Germinal center (tissue), 1 donor: ENCODE measurements around the gene TUFM.
"Not testable (repeated sequence)": the region's sequence is repeated elsewhere in the genome, so short reads cannot be mapped to it uniquely, and the experiment has no call there.

Source experiments
- DNase-seq: peaks from one replicate; pipeline ENCODE4 v3.0.0; 2012; ENCODE audit warnings: mixed read lengths, low spot score

Gene TUFM

DNA sequence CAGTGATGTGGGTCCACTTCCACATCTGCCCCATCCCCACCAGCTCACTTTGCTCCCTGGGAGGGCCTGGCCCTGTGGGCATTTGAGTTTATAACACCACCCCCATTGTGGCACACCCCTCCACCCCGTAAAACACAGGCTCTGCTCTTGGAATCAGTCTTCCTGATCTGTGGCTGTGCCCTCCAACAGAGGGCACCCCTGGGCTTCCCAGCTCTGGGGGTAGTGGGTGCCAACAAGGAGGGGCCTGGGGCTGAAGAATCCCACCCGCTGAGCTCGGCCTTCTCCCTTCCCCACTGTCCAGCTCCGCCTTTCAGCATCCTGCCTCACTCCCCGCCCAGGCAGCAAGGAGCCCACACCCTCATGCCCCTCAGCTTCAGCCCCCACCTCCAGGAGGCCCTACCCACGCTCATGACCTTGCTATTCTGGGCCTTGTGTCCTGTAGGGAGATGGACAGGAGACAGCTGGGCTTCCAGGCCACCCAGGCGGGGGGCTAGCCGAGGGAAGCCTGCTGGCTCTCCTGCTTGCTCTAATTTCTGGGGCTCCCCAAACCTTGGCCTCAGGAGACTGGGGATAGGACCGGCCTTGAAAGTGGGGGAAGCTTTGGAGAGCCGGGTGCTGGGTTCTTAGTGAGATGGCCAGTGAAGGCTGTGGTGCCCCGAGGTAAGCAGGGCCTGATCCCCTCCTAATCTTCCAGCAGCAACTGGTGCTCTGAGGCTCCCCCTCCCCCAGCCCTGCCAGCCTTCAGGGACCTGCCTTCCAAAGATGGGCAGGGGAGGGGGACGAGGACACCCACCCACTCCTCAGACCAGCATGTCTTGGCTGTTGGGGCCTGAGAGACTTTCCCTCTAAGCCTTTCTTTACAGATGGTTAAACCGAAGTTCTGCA, 29.2 kb upstream of the TUFM start:
- DNase-seq = no peak

DNA sequence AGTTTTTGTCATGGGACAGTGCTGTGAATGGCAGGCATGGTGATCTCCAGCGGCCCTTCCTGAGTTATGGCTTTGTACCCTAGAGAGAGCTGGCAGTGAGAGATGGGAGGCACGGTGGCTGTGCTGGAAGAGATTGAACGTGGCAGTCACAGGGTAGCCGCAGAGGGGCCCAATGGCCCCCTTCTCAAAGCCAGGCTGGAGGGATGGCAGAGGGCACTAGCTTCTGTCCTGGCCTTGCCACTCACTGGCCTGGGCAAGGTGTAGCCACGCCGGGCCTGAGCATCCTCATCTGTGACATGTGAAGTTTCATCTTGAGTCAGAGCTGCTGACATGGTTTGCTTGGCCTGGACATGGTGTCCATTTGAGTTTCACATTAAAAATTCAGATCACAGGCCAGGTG, 28.3 kb upstream of the TUFM start:
- no peak for DNase-seq

DNA sequence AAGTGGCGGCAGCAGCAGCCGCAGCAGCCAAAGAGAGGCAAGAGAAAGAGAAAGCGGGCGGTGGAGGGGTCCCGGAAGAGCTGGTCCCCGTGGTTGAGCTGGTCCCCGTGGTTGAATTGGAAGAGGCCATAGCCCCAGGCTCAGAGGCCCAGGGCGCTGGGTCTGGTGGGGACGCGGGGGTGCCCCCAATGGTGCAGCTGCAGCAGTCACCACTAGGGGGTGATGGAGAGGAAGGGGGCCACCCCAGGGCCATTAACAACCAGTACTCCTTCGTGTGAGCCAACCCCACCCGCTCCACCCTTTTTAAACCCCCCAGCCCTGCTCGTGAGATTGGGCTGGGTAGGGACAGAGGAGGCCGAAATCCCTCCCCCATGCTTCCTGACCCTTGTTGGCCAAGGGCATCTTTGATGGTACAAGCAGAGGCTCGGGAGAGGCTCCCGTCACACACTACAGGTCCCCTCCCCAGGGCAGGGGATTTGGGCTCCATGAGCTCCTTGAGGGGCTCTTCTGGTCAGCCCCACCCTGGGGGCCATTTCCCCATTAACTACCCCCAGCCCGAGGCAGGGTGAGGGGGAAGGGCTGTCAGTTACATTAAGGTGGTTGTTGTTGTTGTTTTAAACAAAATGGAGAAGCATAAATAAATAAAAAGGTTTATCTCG, 27.5 kb upstream of the TUFM start:
- peak; percentile 82 for DNase-seq

DNA sequence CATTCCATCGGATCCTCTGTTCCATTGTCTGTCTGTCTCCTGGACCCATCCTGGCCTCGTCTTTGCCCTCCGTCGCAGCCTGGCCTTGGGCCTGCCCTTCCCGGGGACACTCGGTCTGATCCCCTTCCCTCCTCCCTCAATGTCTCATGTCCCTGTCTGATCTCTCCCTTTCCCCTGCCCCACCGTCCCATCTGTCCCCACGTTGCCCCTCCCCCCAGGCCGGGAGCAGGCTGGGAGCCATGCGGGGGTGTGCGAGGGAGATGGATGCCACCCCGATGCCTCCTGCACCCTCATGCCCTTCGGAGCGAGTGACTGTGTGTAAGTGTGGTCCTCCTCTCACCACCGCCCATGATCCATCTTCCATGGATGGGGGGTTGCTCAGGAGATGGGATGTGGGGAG, 26.8 kb upstream of the TUFM start:
- no peak for DNase-seq

DNA sequence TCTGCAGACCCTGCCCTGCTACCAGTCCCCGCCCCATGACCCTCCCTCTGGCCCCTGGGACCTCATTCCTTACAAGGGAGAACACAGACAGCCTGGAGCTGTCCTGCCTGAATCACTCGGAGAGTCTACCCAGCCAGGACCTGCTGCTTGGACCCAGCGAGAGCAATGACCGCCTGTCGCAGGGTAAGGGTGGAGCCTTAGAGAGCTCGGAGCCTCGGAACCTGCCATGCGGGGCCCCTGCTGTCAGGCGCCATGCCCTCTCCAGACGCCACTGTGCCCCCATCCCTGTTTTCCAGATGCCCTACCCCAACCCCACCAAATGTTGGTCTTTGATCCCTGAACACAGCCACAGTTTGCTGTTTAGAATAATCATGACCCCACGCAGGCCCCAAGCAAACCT, 23.1 kb upstream of the TUFM start:
- no peak for DNase-seq

DNA sequence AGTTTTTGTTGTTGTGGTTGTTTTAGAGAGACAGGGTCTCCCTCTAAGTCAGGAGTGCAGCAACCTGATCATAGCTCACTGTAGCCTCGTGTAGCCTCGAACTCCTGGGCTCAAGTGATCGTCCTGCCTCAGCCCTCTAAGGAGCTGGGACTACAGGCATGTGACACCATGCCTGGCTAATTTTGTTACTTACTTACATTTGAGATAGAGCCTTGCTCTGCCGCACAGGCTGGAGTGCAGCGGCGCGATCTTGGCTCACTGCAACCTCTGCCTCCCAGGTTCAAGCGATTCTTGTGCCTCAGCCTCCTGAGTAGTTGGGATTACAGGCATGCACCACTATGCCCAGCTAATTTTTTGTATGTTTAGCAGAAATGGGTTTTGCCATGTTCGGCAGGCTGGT, 21.5 kb upstream of the TUFM start:
- not testable (repeated sequence) for DNase-seq

DNA sequence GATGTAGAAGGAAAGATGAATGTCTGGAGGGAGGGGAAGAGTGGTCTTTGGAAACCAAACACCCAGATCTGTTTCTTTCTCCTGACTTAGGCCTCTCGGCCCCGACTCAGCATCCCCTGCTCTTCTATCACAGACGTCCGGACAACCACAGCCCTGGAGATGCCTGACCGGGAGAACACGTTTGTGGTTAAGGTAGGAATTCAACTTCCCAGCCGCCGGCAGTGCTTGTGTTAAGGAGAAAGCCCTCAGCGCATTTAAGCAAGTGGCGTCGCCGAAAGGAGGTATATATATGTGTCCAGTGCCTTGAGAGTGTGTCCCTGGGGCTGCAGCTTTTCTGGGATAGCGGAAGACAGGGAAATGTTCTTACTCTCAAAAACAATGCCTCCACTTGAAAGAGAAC, 21.1 kb upstream of the TUFM start:
- no peak for DNase-seq

DNA sequence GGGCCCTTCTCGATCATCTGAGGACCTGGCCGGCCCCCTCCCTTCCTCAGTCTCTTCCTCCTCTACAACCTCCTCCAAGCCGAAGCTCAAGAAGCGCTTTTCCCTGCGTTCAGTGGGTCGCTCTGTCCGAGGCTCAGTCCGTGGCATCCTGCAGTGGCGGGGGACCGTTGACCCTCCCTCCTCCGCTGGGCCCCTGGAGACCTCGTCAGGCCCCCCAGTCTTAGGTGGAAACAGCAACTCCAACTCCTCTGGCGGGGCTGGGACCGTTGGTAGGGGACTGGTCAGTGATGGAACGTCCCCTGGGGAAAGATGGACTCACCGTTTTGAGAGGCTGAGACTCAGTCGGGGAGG, 20.3 kb upstream of the TUFM start:
- DNase-seq = no peak

DNA sequence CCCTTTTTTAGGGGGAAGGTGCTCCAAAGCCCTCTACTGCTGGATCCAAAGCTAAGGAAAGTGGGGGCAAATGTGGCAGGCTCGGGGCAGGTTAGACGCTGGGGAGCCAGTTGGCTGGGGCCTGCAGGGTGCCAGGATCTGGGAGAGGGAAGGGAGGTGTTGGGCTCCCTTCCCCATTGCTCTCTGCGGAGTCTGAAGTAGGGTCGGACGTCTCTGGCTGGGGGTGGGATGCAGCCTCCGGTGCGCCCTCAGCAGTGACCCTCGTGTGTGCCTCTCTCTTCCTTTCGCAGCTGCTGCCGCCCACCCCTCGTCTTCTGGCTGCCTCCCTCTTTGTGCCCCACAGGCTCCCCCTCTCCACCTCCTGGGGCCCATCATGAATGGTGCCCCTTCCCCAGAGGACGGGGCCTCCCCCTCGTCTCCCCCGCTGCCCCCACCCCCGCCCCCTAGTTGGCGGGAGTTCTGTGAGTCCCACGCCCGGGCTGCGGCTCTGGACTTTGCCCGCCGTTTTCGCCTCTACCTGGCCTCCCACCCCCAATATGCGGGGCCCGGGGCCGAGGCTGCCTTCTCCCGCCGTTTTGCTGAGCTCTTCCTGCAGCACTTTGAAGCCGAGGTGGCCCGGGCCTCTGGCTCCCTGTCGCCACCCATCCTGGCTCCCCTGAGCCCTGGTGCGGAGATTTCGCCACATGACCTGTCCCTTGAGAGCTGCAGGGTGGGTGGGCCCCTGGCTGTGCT, 19.7 kb upstream of the TUFM start:
- no peak for DNase-seq

DNA sequence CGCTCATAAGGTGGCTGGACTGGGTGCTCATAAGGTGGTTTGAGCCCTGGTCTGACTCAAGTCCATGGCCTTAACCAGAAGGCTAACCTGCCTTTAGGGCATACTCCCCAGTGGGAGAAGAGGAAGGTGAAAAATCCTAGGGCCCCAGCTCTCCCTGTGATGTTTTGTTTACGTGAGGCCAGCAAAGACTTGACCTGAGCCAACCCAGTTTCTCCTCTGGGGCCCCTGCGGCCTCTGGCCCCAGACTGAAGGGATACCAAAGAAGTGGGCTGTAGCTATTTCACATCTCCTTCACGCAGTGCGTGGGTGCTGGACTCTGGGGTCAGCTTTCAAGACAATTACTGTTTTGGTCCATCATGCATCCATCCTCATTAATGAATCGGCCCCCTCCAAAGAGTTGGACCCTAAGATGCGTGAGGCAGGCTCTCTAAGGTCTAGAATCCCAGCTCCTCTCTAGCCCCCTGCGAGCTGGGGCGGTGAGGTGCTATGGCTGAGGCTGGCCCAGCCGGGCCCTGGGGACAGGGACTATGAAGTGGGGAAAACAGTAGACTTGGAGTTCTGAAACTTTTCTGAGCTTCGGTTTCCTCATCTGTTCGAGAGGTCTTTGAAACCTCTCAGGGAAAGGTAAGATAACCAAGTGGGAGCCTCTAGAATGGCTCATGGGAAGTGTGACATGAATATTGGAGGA, 19.0 kb upstream of the TUFM start:
- no peak for DNase-seq

DNA sequence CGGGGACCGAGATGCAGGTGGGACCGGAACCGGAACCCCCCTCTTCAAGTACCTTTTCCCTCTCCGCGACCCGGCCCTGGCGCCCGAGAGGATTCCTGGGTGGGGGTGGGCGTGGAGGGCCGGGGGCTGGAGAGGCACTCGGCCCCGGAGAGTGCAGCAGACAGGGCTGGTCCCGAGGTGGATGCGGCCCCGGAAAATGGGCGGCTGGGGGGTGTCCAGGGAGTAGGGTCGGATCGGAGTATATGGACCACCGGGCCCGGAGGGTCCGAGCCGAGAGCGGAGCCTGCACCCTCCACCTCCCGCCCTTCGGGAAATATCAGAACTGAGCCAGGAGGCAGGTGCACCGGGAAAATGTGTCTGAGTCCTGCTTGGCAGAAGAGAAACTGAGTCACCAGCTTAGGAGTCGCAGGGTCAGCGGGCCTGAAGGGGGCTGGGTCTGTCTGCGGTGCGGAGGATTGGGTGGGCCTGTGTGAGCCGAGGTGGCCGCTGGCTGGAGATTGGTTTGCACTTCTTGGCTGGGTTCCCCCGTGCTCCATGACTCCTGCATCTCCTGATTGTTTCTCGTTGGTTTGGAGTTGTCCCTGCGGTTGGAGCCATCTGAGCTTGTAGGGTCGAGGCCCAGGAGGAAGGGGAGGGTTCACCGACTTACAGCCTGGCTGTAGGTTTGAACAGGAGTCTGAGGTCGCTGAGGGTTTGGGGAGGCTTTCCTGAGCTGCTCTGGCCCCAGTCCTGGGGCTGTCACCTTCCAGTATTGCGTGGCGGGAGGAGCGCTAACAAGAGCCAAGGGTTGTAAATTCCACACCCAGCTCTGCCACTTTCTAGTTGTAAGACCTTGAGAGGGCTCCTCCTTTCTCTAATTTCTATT, 18.0 kb upstream of the TUFM start:
- no peak for DNase-seq

DNA sequence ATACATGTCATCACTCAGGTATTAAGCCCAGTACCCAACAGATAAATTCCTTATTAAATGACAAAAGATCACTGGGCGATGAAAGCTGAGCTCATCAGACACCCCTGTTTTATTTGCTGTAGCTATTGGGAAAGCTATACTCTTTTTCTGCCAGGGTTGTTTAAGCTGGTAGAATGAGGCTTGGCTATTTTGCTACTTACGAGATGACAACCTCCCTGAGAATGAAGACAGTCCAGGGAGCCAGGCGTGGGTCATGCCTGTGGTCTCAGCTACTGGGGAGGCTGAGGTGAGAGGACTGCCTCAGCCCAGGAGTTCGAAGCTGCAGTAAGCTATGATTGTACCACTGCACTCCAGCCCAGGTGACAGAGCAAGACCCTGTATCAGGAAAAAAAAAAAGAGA, 13.2 kb upstream of the TUFM start:
- no peak for DNase-seq

DNA sequence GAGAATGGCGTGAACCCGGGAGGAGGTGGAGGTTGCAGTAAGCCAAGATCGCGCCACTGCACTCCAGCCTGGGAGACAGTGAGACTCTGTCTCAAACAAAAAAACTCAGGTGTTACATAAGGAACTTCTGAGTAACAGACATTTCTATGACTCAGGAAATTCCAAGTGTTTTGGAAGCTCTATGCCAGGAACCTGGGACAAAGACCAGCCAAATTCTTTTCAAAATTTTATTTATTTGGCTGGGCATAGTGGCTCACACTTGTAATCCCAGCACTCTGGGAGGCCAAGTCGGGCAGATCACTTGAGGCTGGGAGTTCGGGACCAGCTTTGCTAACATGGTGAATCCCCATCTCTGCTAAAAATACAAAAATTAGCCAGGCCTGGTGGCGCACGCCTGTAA, 12.3 kb upstream of the TUFM start:
- no peak for DNase-seq

DNA sequence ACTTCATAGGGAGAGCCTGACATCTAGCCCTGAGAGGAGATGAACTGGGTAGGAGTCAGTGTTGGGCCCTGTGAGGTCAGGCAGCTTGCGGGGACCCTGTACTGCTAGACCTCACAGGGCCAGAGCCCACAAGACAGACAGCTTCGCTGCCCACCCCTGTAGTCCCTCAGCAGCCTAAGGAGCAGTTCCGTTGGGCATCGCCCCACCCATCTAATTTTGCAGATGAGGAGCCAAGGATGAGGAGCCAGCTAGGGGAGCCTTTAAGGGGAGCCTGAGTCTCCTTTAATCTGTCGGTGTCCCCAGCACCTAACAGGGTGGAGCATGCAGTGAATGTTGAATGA, 755 bp upstream of the TUFM start:
- no peak for DNase-seq

DNA sequence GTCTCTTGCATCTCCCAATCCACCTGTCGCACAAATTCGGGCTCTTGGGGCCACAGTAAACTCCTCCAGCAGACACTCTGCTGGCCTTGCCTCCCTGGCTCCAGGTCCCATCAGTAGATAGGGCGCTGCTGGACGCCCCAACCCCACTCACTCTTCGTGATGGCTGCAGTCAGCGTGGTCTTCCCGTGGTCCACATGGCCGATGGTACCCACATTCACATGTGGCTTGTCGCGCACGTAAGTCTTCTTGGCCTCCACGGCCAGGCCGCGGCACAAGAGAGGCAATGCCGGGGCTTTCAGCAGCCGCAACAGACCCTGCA, 428 bp downstream of the TUFM start:
- no peak for DNase-seq

DNA sequence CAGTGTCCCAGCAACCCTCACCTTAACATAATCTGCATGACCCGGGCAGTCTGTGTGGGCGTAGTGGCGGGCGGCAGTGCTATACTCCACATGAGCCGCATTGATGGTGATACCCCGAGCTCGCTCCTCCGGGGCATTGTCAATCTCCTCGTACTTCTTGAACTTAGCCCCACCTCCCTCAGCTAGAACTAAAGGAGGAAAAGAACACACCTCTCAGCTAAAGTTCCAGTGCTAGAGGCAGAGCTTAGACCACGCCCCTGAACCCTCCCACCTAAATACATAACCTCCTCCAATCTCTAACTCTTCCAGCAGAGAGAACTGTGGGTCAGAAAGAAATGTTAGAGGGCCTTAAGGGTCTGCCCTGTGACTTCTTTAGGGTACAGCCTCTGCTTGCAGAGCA, 855 bp downstream of the TUFM start:
- peak; percentile 53 for DNase-seq

DNA sequence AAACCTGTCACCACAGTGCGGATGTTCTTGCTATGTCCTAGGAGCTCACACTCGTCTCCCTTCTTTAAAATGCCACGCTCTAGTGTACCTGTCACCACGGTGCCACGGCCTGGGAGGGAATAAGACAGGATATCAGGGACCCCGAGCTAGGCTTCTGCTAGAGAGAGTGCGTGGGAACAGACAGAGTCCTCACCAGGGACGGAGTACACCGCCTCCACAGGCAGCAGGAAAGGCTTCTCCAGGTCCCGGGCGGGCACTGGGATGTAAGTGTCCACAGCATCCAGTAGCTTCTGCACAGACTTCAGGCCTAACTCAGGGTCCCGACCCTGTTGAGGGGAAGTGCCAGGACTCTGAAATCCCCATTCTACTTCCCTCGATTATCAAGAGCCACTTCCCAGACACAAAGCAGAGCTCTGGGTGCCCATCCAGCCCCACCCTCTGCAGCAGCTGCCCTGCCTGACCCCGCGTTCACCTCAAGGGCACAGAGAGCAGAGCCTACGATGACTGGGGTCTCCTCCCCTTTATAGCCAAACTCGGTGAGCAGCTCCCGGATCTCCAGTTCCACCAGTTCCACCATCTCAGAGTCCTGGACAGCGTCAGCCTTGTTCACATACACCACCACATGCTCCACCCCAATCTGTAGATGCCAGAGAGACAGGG, 1.8 kb downstream of the TUFM start:
- DNase-seq = no peak

DNA sequence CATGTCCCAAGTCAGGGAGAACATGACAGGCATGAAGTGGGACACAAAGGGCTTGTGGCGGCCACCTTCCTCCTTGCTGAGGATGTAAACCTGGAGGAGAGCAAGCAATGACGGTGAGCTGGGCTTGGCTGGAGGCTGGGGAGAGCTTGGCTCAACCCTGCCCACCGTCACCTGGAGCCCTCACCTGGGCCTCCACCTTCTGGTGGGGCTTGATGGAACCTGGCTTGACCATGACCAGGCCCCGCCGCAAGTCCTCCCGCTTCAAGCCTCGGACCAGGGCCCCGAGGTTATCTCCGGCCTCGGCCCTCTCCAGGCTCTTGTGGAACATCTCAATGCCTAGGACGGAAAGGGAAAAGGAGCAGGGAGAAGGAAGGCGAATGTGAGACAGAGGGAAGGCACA, 2.4 kb downstream of the TUFM start:
- DNase-seq = no peak

DNA sequence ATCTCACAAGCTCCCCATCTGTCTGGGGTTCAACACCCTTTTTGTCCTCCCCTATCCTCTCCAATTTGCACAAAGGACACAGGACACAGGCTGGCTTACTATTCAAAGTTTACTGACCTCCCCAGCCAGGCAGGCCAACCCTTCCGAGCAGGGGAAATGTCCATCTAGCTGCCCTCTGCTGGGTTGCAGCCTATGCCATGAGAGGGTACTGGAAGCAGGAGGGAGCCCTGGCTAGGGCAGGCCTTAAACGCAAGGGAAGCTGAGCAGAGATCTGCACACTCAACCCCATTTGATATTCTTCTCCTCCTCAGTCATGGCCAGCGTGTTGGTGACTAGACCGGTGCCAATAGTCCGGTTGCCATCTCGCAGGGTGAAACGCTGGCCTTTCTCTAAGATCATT, 3.5 kb downstream of the TUFM start:
- DNase-seq = no peak

DNA sequence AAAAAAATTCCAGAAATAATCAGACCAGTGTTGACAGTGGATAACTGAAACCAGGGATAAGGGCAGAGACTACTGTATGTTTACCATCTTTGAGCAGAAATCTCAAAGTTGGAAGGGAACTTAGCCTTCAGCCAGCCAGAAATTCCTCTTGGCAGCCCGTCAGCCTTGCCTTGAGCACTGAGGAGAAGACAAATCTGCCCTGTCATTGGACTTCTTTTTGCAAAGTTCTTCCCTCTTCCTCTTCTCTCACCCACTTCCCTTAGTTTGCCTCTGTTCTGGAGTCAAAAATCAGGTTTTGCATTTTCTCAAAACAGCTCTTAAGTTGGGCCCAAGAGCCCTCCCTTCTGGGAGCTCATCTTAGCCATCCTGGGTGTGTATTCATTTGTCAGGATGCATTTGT, 6.2 kb downstream of the TUFM start:
- DNase-seq = no peak

DNA sequence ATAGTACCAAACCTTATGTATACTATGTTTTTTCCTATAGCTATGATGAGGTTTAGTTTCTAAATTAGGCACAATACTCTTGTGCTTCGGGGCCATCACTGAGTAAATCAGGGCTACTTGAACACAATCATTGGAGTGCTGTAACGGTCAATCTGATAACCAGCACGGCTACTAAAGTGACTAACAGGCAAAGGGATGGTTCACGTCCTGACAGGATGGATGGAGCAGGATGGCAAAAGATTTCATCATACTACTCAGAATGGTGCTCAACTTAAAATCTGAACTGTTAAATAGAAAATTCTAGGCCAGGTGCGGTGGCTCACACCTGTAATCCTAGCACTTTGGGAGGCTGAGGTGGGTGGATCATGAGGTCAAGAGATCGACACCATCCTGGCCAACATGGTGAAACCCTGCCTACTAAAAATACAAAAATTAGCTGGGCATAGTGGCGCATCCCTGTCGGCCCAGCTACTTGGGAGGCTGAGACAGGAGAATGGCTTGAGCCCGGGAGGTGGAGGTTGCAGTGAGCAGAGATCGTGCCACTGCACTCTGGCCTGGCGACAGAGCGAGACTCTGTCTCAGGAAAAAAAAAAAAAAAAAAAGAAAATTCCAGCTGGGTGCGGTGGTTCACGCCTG, 7.0 kb downstream of the TUFM start:
- DNase-seq = no peak
